Panc1 (cell line): Measurements from ENCODE around the gene TOX3. TPM values are rescaled to one million over a fixed set of nuclear protein-coding genes. Genes with fewer than 3 reads are reported as not detected.
A peak's percentile ranks its signal among the peaks of the same experiment; 100 is the strongest.

Experiments used
- ATAC-seq: fragments of 200-7000 bp; cut with Tn5 transposase; 2 replicates; pipeline ENCODE4 v1.9.1; 2020; ENCODE audit warnings: mild to moderate bottlenecking, moderate library complexity
- BruUV-seq: library from RNA; stranded (reverse); fragments of 400-500 nt; replicated peaks from 2 replicates; lab custom pipeline; 2021; lab: Mats Ljungman, UMichigan
- CTCF ChIA-PET: fragments of 300-600 bp; sonication (Branson Sonifier 250); formaldehyde crosslinking; loops from one replicate; lab custom pipeline; 2022; ENCODE audit warnings: antibody characterized with exemption; lab: Charles Lee
- POLR2A ChIA-PET: fragments of 300-600 bp; sonication (Branson Sonifier 250); formaldehyde crosslinking; loops from one replicate; lab custom pipeline; 2022; ENCODE audit warnings: antibody characterized with exemption; lab: Charles Lee
- DNase-seq: peaks from one replicate; pipeline ENCODE4 v3.0.0-alpha.2; 2010; ENCODE audit warnings: low read depth, low spot score
- H3K27ac ChIP-seq: 2 replicates; pipeline ENCODE4 v1.5.1; 2011; ENCODE audit warnings: mild to moderate bottlenecking, low read length, inconsistent platforms
- H3K27me3 ChIP-seq: fragments of 200-500 bp; sonication (Bioruptor generic); 2 replicates; pipeline ENCODE4 v1.6.0; 2014; ENCODE audit warnings: low read length, inconsistent platforms; ENCODE audit not compliant: control insufficient read depth, insufficient read depth
- H3K36me3 ChIP-seq: fragments of 200-500 bp; sonication (Bioruptor generic); 2 replicates; pipeline ENCODE4 v1.5.1; 2014; ENCODE audit warnings: inconsistent platforms, mild to moderate bottlenecking, low read length, moderate library complexity; ENCODE audit not compliant: control insufficient read depth, insufficient read depth
- H3K4me1 ChIP-seq: 2 replicates; pipeline ENCODE4 v1.5.1; 2011; ENCODE audit warnings: inconsistent platforms, mild to moderate bottlenecking, low read length, moderate library complexity; ENCODE audit not compliant: control insufficient read depth, insufficient read depth
- H3K4me3 ChIP-seq, 2 experiments: 2 replicates each; pipeline ENCODE4 v1.5.1; 2011 to 2012; ENCODE audit warnings: low read depth in 2 of 2, low read length in 2 of 2, mild to moderate bottlenecking in 2 of 2, inconsistent platforms in 1 of 2, moderate library complexity in 1 of 2
- H3K9me3 ChIP-seq: fragments of 200-500 bp; sonication (Bioruptor generic); 2 replicates; pipeline ENCODE4 v1.5.1; 2014; ENCODE audit warnings: low read depth, mild to moderate bottlenecking, inconsistent platforms, low read length, moderate library complexity; ENCODE audit not compliant: control insufficient read depth, insufficient read depth
- POLR2AphosphoS5 ChIP-seq: IDR thresholded peaks from 2 replicates; pipeline ENCODE4 v1.6.1; 2012; ENCODE audit warnings: mild to moderate bottlenecking, low read depth, low read length, moderate library complexity
- REST ChIP-seq, 2 experiments: IDR thresholded peaks; 2 replicates each; pipeline ENCODE4 v1.6.1; 2011 to 2012; ENCODE audit warnings: low read depth in 2 of 2, control low read depth in 1 of 2, low read length in 1 of 2, mild to moderate bottlenecking in 1 of 2, moderate library complexity in 1 of 2; ENCODE audit not compliant: insufficient read depth in 1 of 2
- SIN3A ChIP-seq: IDR thresholded peaks from 2 replicates; pipeline ENCODE4 v1.6.1; 2012; ENCODE audit warnings: low read depth, mild to moderate bottlenecking, low read length, moderate library complexity, borderline replicate concordance; ENCODE audit not compliant: insufficient read depth
- TCF7L2 ChIP-seq: IDR thresholded peaks from 2 replicates; pipeline ENCODE4 v1.6.1; 2011; ENCODE audit warnings: mild to moderate bottlenecking, low read depth, low read length, inconsistent platforms
- in situ Hi-C: cut with HindIII; loops from 2 replicates; pipeline ENCODE4 v1.10.0; 2016; ENCODE audit warnings: low sequenced_read_pairs, low pct_unique_long_range_greater_than_20kb
- intact Hi-C: fragments of 100-400 bp; cut with micrococcal nuclease; formaldehyde crosslinking; loops from one replicate; pipeline ENCODE4 v1.10.0; 2022; ENCODE audit not compliant: unreplicated experiment
- total RNA-seq: library from RNA; stranded (reverse); gene quantifications from one replicate; pipeline ENCODE4 v1.2.1, GENCODE V29; 2021; ENCODE audit not compliant: unreplicated experiment
- TF ChIP-seq, protein P1 (sequence below): fragments of 450-650 bp; IDR thresholded peaks from 2 replicates; pipeline ENCODE4 v1.5.1; 2017; ENCODE audit warnings: mild to moderate bottlenecking

The TOX3 gene
- total RNA-seq, 1 experiment from 2014 or later = 3.4 TPM

- no TSS peak for BruUV-seq
- H3K27me3 ChIP-seq = no peaks in the 10 kb centered on the region
- peak overlapping the region; percentile 74; the same call in 1 of the 2 replicates for H3K27ac ChIP-seq
- H3K9me3 ChIP-seq = no peaks in the 10 kb centered on the region
- ATAC-seq (no peak), DNase-seq (no peak)
- peak; percentile 86 for TF ChIP-seq TCF7L2
- no peak for TF ChIP-seq SIN3A
- in situ Hi-C loops = no loop called here
- no peaks in the 10 kb centered on the region for H3K36me3 ChIP-seq
- ChIA-PET CTCF (no interaction called here), POLR2A (no interaction called here)
- 0 out of 4 replicates have a peak overlapping the region, but pooled peaks of 1 of the 2 experiments have one; percentile 8 for H3K4me3 ChIP-seq
- H3K4me1 ChIP-seq = no peaks in the 10 kb centered on the region; the same call in 1 of the 2 replicates
- intact Hi-C loops = no loop called here
Observed at GRCh38 chr16:52496051-52496876, 50.7 kb downstream of the TOX3 start.

- Histone ChIP-seq H3K36me3 (no peaks in the 10 kb centered on the region), H3K9me3 (no peaks in the 10 kb centered on the region), H3K4me1 (no peaks in the 10 kb centered on the region; the same call in 1 of the 2 replicates), H3K4me3 (no peak overlapping the region), H3K27me3 (no peaks in the 10 kb centered on the region), H3K27ac (peak overlapping the region; percentile 74)
- DNase-seq = no peak
- in situ Hi-C loops = no loop called here
- BruUV-seq = no TSS peak
- POLR2A ChIA-PET = no interaction called here
- intact Hi-C loops = no loop called here
- TF ChIP-seq REST (IDR thresholded peaks at IDR 0.05; ENCODE audit: insufficient read depth in 1 of 2, low read depth in 2 of 2, low read length in 1 of 2) = no peak
- TF ChIP-seq TCF7L2 = no peak
- TF ChIP-seq SIN3A = no peak
- no peak for TF ChIP-seq POLR2AphosphoS5
- TF ChIP-seq, protein P1, sequence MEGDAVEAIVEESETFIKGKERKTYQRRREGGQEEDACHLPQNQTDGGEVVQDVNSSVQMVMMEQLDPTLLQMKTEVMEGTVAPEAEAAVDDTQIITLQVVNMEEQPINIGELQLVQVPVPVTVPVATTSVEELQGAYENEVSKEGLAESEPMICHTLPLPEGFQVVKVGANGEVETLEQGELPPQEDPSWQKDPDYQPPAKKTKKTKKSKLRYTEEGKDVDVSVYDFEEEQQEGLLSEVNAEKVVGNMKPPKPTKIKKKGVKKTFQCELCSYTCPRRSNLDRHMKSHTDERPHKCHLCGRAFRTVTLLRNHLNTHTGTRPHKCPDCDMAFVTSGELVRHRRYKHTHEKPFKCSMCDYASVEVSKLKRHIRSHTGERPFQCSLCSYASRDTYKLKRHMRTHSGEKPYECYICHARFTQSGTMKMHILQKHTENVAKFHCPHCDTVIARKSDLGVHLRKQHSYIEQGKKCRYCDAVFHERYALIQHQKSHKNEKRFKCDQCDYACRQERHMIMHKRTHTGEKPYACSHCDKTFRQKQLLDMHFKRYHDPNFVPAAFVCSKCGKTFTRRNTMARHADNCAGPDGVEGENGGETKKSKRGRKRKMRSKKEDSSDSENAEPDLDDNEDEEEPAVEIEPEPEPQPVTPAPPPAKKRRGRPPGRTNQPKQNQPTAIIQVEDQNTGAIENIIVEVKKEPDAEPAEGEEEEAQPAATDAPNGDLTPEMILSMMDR = no peak
- CTCF ChIA-PET = no interaction called here
- no peak for ATAC-seq
Observed at GRCh38 chr16:52494621-52495020, 52.3 kb downstream of the TOX3 start.

GRCh38 chr16:52494145-52494544, 52.8 kb downstream of the TOX3 start:
- no peaks in the 10 kb centered on the region; the same call in 1 of the 2 replicates for H3K4me1 ChIP-seq
- BruUV-seq = no TSS peak
- H3K4me3 ChIP-seq = no peak overlapping the region
- ChIA-PET CTCF (no interaction called here), POLR2A (no interaction called here)
- H3K9me3 ChIP-seq = no peaks in the 10 kb centered on the region
- DNase-seq (no peak), ATAC-seq (no peak)
- H3K27ac ChIP-seq = peak overlapping the region; percentile 74; the same call in 1 of the 2 replicates
- no peaks in the 10 kb centered on the region for H3K27me3 ChIP-seq
- no peaks in the 10 kb centered on the region for H3K36me3 ChIP-seq
- TF ChIP-seq SIN3A (no peak), POLR2AphosphoS5 (no peak), REST (IDR thresholded peaks at IDR 0.05; ENCODE audit: insufficient read depth in 1 of 2, low read depth in 2 of 2, low read length in 1 of 2) (no peak), TCF7L2 (no peak)
- TF ChIP-seq, protein P1 = no peak
- in situ Hi-C loops (no loop called here), intact Hi-C loops (no loop called here)
